ENCODE results near the gene TREM1.

- TF ChIP-seq POLR2AphosphoS5 (IDR thresholded peaks at IDR 0.05): no peak
- no peak for TF ChIP-seq CTCF (IDR thresholded peaks at IDR 0.05)
- TF ChIP-seq POLR2A (IDR thresholded peaks at IDR 0.05): no peak
Measured at GRCh38 chr6:41272591-41273240, 13.8 kb downstream of the TREM1 start.

All from sigmoid colon (tissue), 4 donors.